PFSK-1 (cell line): ENCODE results near the gene SLC38A9.

ENCODE experiments used
- POLR2AphosphoS5 ChIP-seq: IDR thresholded peaks from 2 replicates; pipeline ENCODE4 v1.6.1; 2012; ENCODE audit warnings: low read depth, mild to moderate bottlenecking, control low read depth, low read length, moderate library complexity
- SIN3A ChIP-seq: IDR thresholded peaks from 2 replicates; pipeline ENCODE4 v1.6.1; 2012; ENCODE audit warnings: mild to moderate bottlenecking, low read length, moderate library complexity, borderline replicate concordance; ENCODE audit not compliant: insufficient read depth
- TAF1 ChIP-seq: IDR thresholded peaks from 2 replicates; pipeline ENCODE4 v1.6.1; 2012; ENCODE audit warnings: low read length, control low read depth, borderline replicate concordance; ENCODE audit not compliant: insufficient read depth
- TF ChIP-seq, protein P1 (sequence below), 2 experiments: IDR thresholded peaks; 2 replicates each; pipeline versions ENCODE4 v1.6.1 to v1.8.0; 2011 to 2012; ENCODE audit warnings: low read depth in 2 of 2, low read length in 2 of 2, control low read depth in 1 of 2, inconsistent platforms in 1 of 2, mild to moderate bottlenecking in 1 of 2, moderate library complexity in 1 of 2; ENCODE audit not compliant: insufficient read depth in 1 of 2

DNA sequence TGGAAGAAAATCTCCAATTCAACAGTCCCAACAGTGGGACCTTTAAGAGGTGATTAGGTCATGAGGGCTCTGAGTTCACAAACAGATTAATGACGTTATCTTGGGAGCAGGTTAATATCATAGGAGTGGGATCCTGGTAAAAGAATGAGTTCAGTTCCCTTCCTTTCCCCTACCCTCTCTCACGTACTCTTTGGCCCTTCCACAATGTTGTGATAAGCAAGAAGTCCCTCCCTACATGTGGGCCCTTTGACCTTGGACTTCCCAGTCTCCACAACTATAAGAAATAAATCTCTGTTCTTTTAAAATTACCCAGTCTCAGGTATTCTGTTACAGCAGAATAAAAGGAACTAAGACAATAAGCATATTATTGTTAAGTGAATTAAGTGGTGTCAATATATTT, 37.8 kb downstream of the SLC38A9 start:
- TF ChIP-seq, protein P1, sequence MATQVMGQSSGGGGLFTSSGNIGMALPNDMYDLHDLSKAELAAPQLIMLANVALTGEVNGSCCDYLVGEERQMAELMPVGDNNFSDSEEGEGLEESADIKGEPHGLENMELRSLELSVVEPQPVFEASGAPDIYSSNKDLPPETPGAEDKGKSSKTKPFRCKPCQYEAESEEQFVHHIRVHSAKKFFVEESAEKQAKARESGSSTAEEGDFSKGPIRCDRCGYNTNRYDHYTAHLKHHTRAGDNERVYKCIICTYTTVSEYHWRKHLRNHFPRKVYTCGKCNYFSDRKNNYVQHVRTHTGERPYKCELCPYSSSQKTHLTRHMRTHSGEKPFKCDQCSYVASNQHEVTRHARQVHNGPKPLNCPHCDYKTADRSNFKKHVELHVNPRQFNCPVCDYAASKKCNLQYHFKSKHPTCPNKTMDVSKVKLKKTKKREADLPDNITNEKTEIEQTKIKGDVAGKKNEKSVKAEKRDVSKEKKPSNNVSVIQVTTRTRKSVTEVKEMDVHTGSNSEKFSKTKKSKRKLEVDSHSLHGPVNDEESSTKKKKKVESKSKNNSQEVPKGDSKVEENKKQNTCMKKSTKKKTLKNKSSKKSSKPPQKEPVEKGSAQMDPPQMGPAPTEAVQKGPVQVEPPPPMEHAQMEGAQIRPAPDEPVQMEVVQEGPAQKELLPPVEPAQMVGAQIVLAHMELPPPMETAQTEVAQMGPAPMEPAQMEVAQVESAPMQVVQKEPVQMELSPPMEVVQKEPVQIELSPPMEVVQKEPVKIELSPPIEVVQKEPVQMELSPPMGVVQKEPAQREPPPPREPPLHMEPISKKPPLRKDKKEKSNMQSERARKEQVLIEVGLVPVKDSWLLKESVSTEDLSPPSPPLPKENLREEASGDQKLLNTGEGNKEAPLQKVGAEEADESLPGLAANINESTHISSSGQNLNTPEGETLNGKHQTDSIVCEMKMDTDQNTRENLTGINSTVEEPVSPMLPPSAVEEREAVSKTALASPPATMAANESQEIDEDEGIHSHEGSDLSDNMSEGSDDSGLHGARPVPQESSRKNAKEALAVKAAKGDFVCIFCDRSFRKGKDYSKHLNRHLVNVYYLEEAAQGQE (IDR thresholded peaks at IDR 0.05; ENCODE audit: insufficient read depth in 1 of 2, low read depth in 2 of 2, low read length in 2 of 2), result no peak
- TF ChIP-seq SIN3A (no peak), TAF1 (no peak), POLR2AphosphoS5 (no peak)
